H1 (cell line): ENCODE results near the gene DAGLA. TPM values are rescaled to one million over a fixed set of nuclear protein-coding genes. Genes with fewer than 3 reads are reported as not detected.

ENCODE experiments used
- CTCF ChIA-PET: fragments of 300-600 bp; sonication (Branson Sonifier 250); formaldehyde crosslinking; loops from one replicate; lab custom pipeline; 2021; ENCODE audit not compliant: partially characterized antibody; lab: Charles Lee
- POLR2A ChIA-PET: fragments of 300-600 bp; sonication (Branson Sonifier 250); formaldehyde crosslinking; loops from one replicate; lab custom pipeline; 2021; ENCODE audit warnings: inconsistent platforms; ENCODE audit not compliant: partially characterized antibody; lab: Charles Lee
- DNase-seq, 2 experiments: peaks; one replicate each; pipeline versions ENCODE4 v3.0.0 to v3.0.0-alpha.2; 2010 to 2022; ENCODE audit warnings: low spot score in 2 of 2, low read depth in 1 of 2, mixed read lengths in 1 of 2
- FAIRE-seq: peaks from 2 replicates; lab custom pipeline; 2011; peaks lifted over from hg19 to GRCh38; lab: Jason Lieb, UNC
- H2AFZ ChIP-seq: 2 replicates; pipeline ENCODE4 v1.8.1; 2012; ENCODE audit warnings: low read length, inconsistent platforms
- H2AK5ac ChIP-seq: 2 replicates; pipeline ENCODE4 v1.6.1; 2013; ENCODE audit warnings: low read depth, low read length
- H2BK120ac ChIP-seq: replicated peaks from 2 replicates; pipeline ENCODE3; 2013; ENCODE audit warnings: low read depth, low read length, inconsistent platforms
- H2BK12ac ChIP-seq: 2 replicates; pipeline ENCODE4 v1.6.1; 2013; ENCODE audit warnings: low read depth, low read length
- H2BK15ac ChIP-seq: 2 replicates; pipeline ENCODE4 v1.6.1; 2013; ENCODE audit warnings: low read length
- H2BK20ac ChIP-seq: 2 replicates; pipeline ENCODE4 v1.6.1; 2013; ENCODE audit warnings: low read length
- H2BK5ac ChIP-seq: 2 replicates; pipeline ENCODE4 v1.6.1; 2013; ENCODE audit warnings: low read depth, low read length
- H3K14ac ChIP-seq: 2 replicates; pipeline ENCODE4 v1.6.1; 2013; ENCODE audit warnings: inconsistent platforms; ENCODE audit not compliant: insufficient read length
- H3K18ac ChIP-seq: 2 replicates; pipeline ENCODE4 v1.6.1; 2013; ENCODE audit warnings: low read length; ENCODE audit errors: extremely low read depth
- H3K23ac ChIP-seq: 2 replicates; pipeline ENCODE4 v1.6.1; 2013; ENCODE audit warnings: inconsistent platforms; ENCODE audit not compliant: insufficient read length
- H3K23me2 ChIP-seq: 2 replicates; pipeline ENCODE4 v1.6.1; 2013; ENCODE audit warnings: low read depth, low read length
- H3K27ac ChIP-seq: 2 replicates; pipeline ENCODE4 v1.6.1; 2011; ENCODE audit warnings: low read depth, low read length, inconsistent platforms
- H3K27me3 ChIP-seq, 4 experiments: replicated peaks in 1 of 4; 1 replicate in 1 of 4; 2 replicates in 3 of 4; pipeline versions ENCODE4 v1.6.1 to v1.8.1; 2011 to 2013; ENCODE audit warnings: low read length in 3 of 4, mild to moderate bottlenecking in 3 of 4, inconsistent platforms in 2 of 4, mixed read lengths in 2 of 4, moderate library complexity in 1 of 4; ENCODE audit not compliant: control insufficient read depth in 3 of 4, insufficient read depth in 3 of 4; ENCODE audit errors: extremely low read depth in 1 of 4
- H3K36me3 ChIP-seq, 4 experiments: 2 replicates each; pipeline versions ENCODE4 v1.6.1 to v1.8.1; 2011 to 2013; ENCODE audit warnings: mild to moderate bottlenecking in 4 of 4, low read length in 3 of 4, moderate library complexity in 2 of 4, control low read depth in 1 of 4, inconsistent platforms in 1 of 4; ENCODE audit not compliant: insufficient read depth in 4 of 4, control insufficient read depth in 2 of 4
- H3K4ac ChIP-seq: replicated peaks from 2 replicates; pipeline ENCODE3; 2013; ENCODE audit warnings: low read length, low read depth, mixed read lengths, inconsistent platforms; ENCODE audit not compliant: insufficient read length
- H3K4me1 ChIP-seq, 4 experiments: replicated peaks in 1 of 4; 1 replicate in 1 of 4; 2 replicates in 3 of 4; pipeline versions ENCODE4 v1.6.1 to v1.8.1; 2011 to 2013; ENCODE audit warnings: low read length in 3 of 4, inconsistent platforms in 2 of 4, mixed read lengths in 1 of 4; ENCODE audit not compliant: insufficient read depth in 4 of 4, control insufficient read depth in 3 of 4
- H3K4me2 ChIP-seq, 2 experiments: 2 replicates each; pipeline versions ENCODE4 v1.6.1 to v1.8.1; 2011 to 2013; ENCODE audit warnings: low read depth in 2 of 2, low read length in 2 of 2, control low read depth in 1 of 2, inconsistent platforms in 1 of 2, mild to moderate bottlenecking in 1 of 2; ENCODE audit not compliant: insufficient read depth in 1 of 2
- H3K4me3 ChIP-seq, 4 experiments: fragments of 200-600, 300-600 bp in 1 of 4; sonication (generic), shearing (Covaris generic), sonication (Bioruptor Twin) in 1 of 4; 2 replicates each; pipeline versions ENCODE4 v1.5.1 to v1.8.1; 2011 to 2016; ENCODE audit warnings: low read length in 4 of 4, low read depth in 3 of 4, control low read depth in 2 of 4, inconsistent platforms in 2 of 4, mild to moderate bottlenecking in 2 of 4, mixed read lengths in 1 of 4, moderate library complexity in 1 of 4; ENCODE audit not compliant: insufficient read depth in 2 of 4; ENCODE audit errors: extremely low read depth in 1 of 4
- H3K56ac ChIP-seq: replicated peaks from 2 replicates; pipeline ENCODE3; 2013; ENCODE audit warnings: low read depth, mild to moderate bottlenecking, mixed read lengths, low read length, inconsistent platforms; ENCODE audit not compliant: insufficient read length
- H3K79me1 ChIP-seq: 2 replicates; pipeline ENCODE4 v1.6.1; 2013; ENCODE audit warnings: low read depth, low read length, control low read depth
- H3K79me2 ChIP-seq, 2 experiments: 2 replicates each; pipeline versions ENCODE4 v1.6.1 to v1.8.1; 2012 to 2013; ENCODE audit warnings: low read length in 2 of 2, mild to moderate bottlenecking in 2 of 2, inconsistent platforms in 1 of 2; ENCODE audit not compliant: insufficient read depth in 2 of 2, control insufficient read depth in 1 of 2
- H3K9ac ChIP-seq, 4 experiments: replicated peaks in 1 of 4; 1 replicate in 1 of 4; 2 replicates in 3 of 4; pipeline versions ENCODE4 v1.6.1 to v1.8.1; 2011 to 2013; ENCODE audit warnings: low read depth in 3 of 4, low read length in 3 of 4, control low read depth in 2 of 4, mild to moderate bottlenecking in 2 of 4, moderate library complexity in 2 of 4, inconsistent platforms in 1 of 4; ENCODE audit errors: extremely low read depth in 1 of 4
- H3K9me3 ChIP-seq, 2 experiments: 2 replicates each; pipeline versions ENCODE4 v1.6.1 to v1.8.1; 2012 to 2013; ENCODE audit warnings: mild to moderate bottlenecking in 2 of 2, moderate library complexity in 2 of 2, control low read depth in 1 of 2, inconsistent platforms in 1 of 2, low read depth in 1 of 2, low read length in 1 of 2, mixed read lengths in 1 of 2; ENCODE audit not compliant: insufficient read depth in 2 of 2
- H4K20me1 ChIP-seq, 2 experiments: replicated peaks in 1 of 2; 2 replicates each; pipeline versions ENCODE3 to v1.8.1; 2011 to 2013; ENCODE audit warnings: inconsistent platforms in 2 of 2, low read length in 2 of 2, mild to moderate bottlenecking in 1 of 2; ENCODE audit not compliant: insufficient read depth in 2 of 2, control insufficient read depth in 1 of 2
- H4K5ac ChIP-seq: 2 replicates; pipeline ENCODE4 v1.6.1; 2013; ENCODE audit warnings: low read length, low read depth, mixed read lengths, inconsistent platforms; ENCODE audit not compliant: insufficient read length
- H4K8ac ChIP-seq: 2 replicates; pipeline ENCODE4 v1.8.0; 2013; ENCODE audit warnings: mild to moderate bottlenecking, moderate library complexity, low read length, inconsistent platforms; ENCODE audit not compliant: insufficient read depth; ENCODE audit errors: extremely low read depth
- H4K91ac ChIP-seq: replicated peaks from 2 replicates; pipeline ENCODE3; 2013; ENCODE audit warnings: low read length, mixed read lengths, inconsistent platforms; ENCODE audit not compliant: insufficient read length
- CBX8 ChIP-seq: fragments of 300-800, 300-1000 bp; sonication (generic); IDR thresholded peaks from 2 replicates; pipeline ENCODE4 v1.7.1; 2016; ENCODE audit warnings: low read depth, low read length, borderline replicate concordance
- CHD2 ChIP-seq: IDR thresholded peaks from 2 replicates; pipeline ENCODE4 v1.6.1; 2012; ENCODE audit warnings: low read length, improper control_type of control experiment
- PHF8 ChIP-seq: fragments of 200-600 bp; sonication (generic); conservative IDR thresholded peaks from 2 replicates; pipeline ENCODE4 v1.7.1; 2012; ENCODE audit warnings: low read depth, mild to moderate bottlenecking, inconsistent platforms, low read length, moderate library complexity
- SAP30 ChIP-seq: fragments of 300-600 bp; sonication (generic); IDR thresholded peaks from 2 replicates; pipeline ENCODE4 v1.7.1; 2012; ENCODE audit warnings: low read length, moderate library complexity, mild to moderate bottlenecking, inconsistent platforms; ENCODE audit not compliant: insufficient read depth, insufficient replicate concordance
- SIRT6 ChIP-seq: IDR thresholded peaks from one replicate; pipeline ENCODE4 v1.7.1; 2012; ENCODE audit warnings: low read length, inconsistent platforms
- TAF1 ChIP-seq: IDR thresholded peaks from 2 replicates; pipeline ENCODE4 v1.6.1; 2011; ENCODE audit warnings: mild to moderate bottlenecking, low read depth, low read length
- TCF12 ChIP-seq: IDR thresholded peaks from 2 replicates; pipeline ENCODE4 v1.6.1; 2011; ENCODE audit warnings: low read depth, mild to moderate bottlenecking, low read length
- WGBS, 2 experiments: shearing (Covaris generic) in 1 of 2; methylation state at CpG; one replicate each; pipeline versions ENCODE4 v1.1.6 to v1.1.7; 2013 to 2015; ENCODE audit warnings: low lambda C conversion rate in 2 of 2, mixed read lengths in 2 of 2, inconsistent platforms in 1 of 2, low coverage in 1 of 2, missing lambda C conversion rate in 1 of 2; ENCODE audit not compliant: insufficient replicate concordance in 2 of 2, insufficient coverage in 1 of 2, insufficient read length in 1 of 2; ENCODE audit errors: extremely low coverage in 1 of 2, missing lambda C conversion rate in 1 of 2; 5-methylcytosine and 5-hydroxymethylcytosine counted together
- polyA plus RNA-seq, 7 experiments: library from polyadenylated mRNA; depleted of rRNA in 3 of 7; stranded (reverse) in 5 of 7; unstranded in 2 of 7; fragments of >200 nt in 5 of 7; fragments of 200-250 nt in 2 of 7; gene quantifications; 1 replicate in 5 of 7; 2 replicates in 1 of 7; 4 replicates in 1 of 7; pipeline versions ENCODE4 v1.2.1 to v1.2.3, GENCODE V29; 2011 to 2013; ENCODE audit warnings: missing spikeins in 2 of 7, mixed read lengths in 2 of 7
- total RNA-seq: library from RNA; stranded (reverse); fragmentation: NEBNext Ultra II Directional; extraction: Animal tissue kit (Norgen Biotek cat#: 25700); gene quantifications from 2 replicates; pipeline ENCODE4 v1.2.1, GENCODE V29; 2021

Gene DAGLA
- total and polyA plus RNA-seq, 2 of the 8 experiments (the other 6 are each of a cell fraction or from before 2014, with no cell fraction given), result 3.6 to 6.6 TPM

DNA sequence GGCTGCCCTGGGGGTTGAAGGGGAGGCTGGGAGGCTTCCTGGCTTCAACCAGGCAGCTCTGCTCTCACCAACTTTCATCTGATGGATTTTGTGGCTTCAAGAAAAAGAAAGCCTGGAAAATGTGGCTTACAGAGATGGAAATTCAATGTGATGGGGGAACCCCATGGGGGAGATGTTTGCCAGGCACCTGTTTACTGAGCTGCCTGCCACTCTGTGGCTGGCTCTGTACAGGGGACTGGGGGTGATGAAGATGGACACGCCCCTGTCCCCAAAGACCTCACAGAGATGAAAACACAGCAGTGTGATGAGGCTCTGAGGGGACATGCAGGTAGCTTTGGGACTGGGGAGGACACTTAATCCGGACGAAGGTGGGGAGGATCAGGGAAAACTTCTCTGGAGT, 102.1 kb downstream of the DAGLA start:
- Histone ChIP-seq H2AK5ac (no peak overlapping the region), H3K27me3 (no peaks in the 10 kb centered on the region; a peak in 1 of 7 replicates), H4K20me1 (peaks cover 1 to 11% of the 10 kb centered on the region in 2 experiments), H2BK5ac (no peak overlapping the region), H3K18ac (no peak overlapping the region), H3K4ac (no peak overlapping the region), H3K36me3 (peaks cover 9 to 19% (median 10%) of the 10 kb centered on the region in 4 experiments; a peak in 6 of 8 replicates), H3K4me2 (no peak overlapping the region), H2BK120ac (no peak overlapping the region), H2BK20ac (no peak overlapping the region), H4K8ac (no peak overlapping the region), H3K23ac (no peak overlapping the region), H3K79me2 (no peaks in the 10 kb centered on the region), H3K27ac (no peak overlapping the region), H3K4me3 (no peak overlapping the region), H3K14ac (no peak overlapping the region), H3K79me1 (no peaks in the 10 kb centered on the region), H3K4me1 (no peaks in the 10 kb centered on the region; a peak in 1 of 7 replicates), H3K9me3 (no peaks in the 10 kb centered on the region), H3K9ac (no peak overlapping the region; a peak in 1 of 7 replicates), H3K56ac (no peak overlapping the region), H2BK12ac (no peak overlapping the region), H2AFZ (no peak overlapping the region), H2BK15ac (no peak overlapping the region), H4K91ac (no peak overlapping the region), H4K5ac (no peak overlapping the region), H3K23me2 (no peaks in the 10 kb centered on the region)
- DNase-seq (no peak), FAIRE-seq (no peak)
- 86% methylated on average over 3 of the region's 3 CpGs; no CpG with 5 or more reads in 1 of the 2 experiments for WGBS, 2 experiments
- TF ChIP-seq TCF12 (no peak), SIRT6 (no peak), PHF8 (no peak), CBX8 (no peak), CHD2 (no peak), TAF1 (no peak), SAP30 (no peak)
- ChIA-PET CTCF (interaction anchor here (0.5 to 1.6 kb wide), 9 partner anchors 9 to 81 kb away, joined by 3 to 6 read pairs (median 4); no protein-coding TSS in a partner anchor), POLR2A (interaction anchor here (0.6 to 5.2 kb wide), 3 partner anchors 9 to 35 kb away, joined by 3 to 56 read pairs (median 3); partner anchors contain the start of genes FEN1, MYRF and TMEM258)
